NCI-H2107 treated with DMSO at 0.1 percent for 48 hours (cell line): ENCODE data around the gene THSD4.

Experiments used
- DNase-seq: peaks from one replicate; lab custom pipeline; 2025; ENCODE audit not compliant: unreplicated experiment; lab: John Stamatoyannopoulos, UW

THSD4 gene

DNA sequence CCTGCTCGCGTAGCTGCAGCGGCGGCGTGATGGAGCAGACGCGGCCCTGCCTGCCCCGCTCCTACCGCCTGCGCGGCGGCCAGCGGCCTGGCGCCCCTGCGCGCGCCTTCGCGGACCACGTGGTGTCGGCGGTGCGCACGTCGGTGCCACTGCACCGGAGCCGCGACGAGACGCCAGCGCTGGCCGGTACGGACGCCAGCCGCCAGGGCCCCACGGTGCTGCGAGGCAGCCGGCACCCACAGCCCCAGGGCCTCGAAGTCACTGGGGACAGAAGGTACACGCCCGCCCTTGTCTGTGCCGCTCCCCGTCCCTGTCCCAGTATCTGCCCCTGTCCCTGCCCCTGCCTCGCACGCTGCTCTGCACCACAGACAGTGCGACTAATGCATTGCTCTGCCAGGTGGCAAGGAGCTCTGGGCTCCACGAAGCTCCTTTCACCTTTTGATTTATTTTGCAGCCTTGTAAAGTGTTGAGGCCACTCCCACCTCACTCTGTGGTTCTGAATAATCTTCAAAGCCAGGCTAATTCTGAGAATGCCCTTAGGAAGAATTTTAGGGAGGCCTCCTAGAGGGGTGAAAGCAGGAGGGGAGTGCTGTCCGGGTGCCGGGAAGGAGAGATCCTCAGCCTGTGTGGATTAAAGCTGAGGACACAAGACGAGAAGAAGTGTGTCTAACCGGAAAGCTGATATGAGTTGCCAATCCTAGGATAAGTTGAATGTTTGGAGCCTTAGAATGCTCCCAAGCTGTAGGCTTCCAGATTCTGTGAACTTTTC is 100.0 kb downstream of the THSD4 start:
- no peak for DNase-seq

DNA sequence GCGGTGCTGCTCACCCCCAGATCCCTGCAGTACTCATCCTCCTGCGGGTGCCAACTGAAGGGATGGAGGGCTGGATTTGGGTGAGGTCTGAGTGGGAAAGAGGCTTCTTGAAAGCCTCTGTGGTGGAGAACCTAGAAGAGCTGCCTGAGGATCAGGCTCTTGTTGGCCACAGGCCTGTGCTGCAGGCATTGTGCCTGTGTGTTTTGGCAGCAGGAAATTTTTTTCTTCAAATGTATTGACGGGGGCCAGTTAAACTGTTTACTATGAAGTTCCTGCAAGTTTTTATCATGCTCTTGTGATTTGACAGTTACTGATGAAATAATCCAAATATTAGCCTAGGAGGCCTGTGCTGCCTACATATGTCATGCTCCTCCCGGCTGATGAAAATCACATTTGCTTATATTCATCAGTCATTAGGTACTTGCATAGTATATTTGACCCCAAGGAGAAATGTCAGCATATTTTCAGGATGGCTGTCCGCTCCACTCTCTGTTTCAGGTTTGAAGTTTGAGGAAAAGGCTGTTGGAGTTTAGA is 103.1 kb downstream of the THSD4 start:
- no peak for DNase-seq

DNA sequence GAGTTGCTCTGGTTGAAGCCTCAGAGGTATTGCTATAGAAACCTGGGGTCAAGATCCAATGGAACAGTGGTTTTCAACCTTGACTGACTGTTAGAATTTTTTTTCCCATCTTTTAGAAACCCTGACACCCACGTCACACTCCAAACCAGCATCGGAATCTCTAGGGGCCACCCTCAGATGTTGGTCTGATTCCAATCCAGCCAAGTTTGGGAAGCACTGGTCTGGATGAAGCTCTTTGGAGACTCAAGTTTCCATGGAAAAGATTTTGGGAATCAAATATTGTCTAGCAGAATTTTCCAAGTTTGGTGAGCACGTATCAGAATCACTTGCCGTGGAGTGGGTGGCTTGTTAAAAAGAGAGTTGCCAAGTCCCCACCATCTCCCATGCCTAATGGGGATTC is 103.8 kb downstream of the THSD4 start:
- DNase-seq, result no peak

DNA sequence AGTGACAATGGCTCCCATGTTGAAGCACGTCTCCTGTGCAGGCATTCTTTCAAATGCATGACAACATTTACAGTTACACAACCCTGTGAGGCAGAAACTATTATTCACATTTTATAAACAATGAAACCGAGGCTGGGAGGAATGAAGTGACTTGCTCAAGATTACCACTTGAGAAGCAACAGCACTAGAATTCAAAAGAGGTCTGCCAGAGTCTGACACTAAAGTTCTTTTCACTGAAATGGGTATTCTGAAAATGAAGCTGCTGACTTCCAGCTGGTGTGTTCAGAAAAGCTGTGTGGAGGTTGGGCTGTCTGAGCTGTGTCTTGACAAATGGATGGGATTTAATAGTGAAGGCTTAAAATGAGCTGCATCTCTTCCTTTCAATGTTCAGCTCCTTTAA is 104.4 kb downstream of the THSD4 start:
- no peak for DNase-seq

DNA sequence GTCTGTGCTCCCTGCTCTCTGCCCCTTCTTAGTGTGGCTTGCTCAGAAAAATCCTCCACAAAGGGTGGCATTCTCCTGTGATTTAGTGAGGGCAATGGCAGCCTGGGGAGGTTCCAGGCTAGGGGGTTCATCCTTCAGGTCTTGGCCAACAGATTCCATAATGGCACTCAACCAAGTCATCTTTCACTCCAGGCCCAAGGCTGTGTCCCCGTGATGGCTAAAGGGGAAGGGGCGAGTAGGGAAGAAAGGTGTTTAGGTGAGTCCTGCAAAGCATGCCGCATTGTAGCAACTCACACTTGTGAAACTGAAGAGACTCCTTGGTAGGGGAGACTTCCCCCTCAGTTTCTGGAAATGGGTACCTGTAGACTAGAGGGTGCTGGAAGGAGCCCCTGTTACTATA is 105.6 kb downstream of the THSD4 start:
- DNase-seq, result no peak

DNA sequence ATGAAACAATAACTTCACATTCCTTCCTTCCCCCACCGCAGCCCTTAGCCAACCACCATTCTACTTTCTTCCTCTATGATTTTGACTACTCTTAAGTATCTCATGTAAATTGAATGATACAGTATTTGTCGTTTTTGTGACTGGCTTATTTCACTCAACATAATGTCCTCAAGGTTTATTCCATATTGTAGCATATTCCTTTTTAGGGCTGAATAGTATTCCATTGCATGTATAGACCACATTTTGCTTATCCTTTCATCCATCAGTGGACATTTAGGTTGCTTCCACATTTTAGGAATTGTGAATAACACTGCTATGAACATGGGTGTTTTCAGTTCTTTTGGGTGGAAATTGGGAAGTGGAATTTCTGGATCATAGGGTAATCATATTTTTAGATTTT is 106.1 kb downstream of the THSD4 start:
- DNase-seq, result no peak

DNA sequence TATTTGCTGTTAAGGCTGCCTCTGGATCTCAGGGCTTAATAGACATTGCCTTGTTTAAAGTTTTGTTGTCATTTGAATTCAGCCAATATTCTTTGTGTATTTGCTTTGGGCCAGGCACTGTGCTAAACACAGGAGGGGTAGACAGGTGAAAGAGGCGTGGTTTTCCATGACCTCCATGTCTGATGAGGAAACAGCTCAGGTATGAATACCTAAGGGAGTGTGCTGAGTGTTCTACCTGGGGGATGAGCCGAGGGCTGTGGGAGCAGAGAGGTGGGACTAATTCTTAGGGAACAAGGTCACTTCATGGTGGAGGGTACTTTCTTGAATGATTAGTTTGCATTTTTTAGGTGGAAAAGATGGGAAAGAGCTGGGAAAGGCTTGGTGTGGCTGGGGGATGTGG is 108.2 kb downstream of the THSD4 start:
- no peak for DNase-seq

DNA sequence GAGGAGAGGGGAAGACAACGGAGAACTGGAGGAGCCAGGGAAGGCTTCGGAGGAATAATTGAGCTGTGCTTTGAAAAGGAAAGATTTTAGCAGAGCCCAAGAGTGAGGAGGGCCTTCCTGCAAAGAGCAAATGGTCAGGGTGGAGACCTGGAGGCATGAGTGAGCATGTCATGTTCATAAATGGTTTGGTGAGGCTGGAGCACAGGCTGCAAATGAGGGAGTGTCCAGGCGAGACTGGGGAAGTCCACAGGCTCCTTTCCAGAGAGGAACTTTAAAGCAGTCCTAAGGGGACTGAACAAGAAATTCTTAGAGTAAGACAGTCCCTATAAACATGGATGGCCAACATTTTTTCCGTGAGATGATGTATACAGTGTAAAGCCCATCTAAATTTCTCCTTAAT is 108.8 kb downstream of the THSD4 start:
- DNase-seq, result no peak

DNA sequence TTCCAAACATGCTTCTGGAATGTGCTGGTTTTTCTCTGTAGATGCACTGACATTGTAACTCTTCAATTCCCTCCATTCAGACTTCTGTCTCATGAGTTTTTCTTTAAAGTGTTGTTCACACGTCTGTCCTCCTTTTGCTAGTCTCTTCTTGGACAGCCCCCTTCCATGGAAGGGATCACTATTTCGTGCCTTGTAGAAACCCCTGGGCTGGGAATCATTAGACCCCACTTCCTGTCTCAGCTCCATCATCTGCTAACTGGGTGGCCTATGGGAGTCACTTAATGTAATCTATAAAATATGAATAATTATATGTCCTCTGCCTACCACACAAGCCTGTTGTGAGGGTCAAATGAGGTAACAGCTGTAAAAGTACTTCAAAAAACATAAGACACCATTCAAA is 110.6 kb downstream of the THSD4 start:
- no peak for DNase-seq

DNA sequence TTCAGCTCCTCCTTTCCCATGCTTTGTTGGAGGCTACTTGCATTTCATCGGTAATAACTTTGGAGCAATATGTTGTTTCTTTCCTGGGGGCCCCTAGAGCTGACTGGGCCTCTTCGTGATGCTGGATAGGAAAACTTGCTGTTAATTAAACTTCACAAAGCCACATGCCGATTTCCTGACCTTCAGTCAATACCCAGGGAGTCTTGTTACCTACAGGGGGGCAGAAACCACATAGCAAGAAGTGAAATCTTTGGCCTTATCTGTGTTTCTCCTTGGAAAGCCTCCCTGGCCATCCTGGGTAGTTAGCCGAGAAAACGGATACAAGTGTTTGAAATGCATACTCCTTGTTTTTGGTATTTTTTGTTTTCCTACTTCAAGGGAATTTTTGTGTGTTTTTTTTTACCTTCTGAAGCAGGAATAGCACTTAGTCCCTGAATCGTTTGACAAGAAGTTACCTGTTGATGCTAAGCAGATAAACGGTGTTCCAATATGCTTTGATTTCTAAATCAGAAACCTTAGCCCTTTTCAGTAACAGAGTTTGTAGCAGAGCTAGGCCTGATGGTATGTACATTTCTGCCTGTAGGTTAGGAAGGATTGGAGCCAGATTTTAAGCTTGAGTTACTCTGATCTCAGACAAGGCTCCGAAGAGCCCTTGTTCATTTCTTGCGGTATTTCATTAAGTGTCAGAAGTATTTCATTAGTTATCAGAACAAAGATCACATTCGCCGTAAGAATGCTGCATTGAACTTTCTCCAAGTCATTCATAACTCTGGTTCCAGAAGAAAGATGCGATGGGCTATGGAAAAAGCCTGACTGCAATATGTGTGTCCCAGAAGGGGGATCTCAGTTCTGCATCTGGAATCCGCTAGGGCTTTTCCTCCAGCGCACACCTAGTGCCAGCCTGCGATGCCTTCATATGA is 111.5 kb downstream of the THSD4 start:
- no peak for DNase-seq

DNA sequence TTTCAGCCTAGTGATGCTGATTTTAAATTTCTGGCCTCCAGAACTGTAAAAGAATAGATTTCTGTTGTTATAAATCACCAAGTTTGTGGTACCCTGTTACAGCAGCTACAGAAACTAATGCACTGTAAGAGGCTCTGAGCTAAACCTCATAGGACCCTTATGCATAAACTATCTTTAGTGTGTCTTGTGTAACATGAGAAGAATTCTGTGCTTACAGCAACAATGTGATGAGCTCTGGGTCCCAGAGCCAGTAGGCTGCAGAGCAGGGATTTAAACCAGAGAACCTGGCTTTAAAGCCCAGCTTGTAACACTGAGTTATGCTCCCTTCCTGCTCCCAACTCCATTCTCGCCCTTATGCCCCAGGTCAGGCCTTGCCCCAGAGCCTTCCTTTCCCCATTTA is 113.1 kb downstream of the THSD4 start:
- DNase-seq, result no peak

DNA sequence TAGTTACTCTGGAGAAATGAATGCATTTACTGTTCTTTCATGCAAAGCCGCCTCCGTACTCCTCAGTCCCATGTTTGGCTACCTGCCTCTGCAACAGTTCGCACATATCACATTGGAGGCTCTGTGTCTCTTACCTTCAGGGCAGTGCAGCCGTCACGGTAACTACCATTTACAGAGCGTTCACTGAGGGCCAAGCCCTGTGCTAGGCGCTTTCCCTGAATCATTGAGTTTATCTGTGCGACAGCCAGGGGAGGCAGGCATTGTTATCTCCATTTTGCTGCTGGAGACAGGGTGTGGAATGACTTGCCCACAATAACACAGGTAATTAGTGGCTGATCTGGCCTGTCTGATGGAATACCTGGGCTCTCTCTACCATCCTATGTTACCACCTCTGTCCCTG is 115.0 kb downstream of the THSD4 start:
- no peak for DNase-seq

DNA sequence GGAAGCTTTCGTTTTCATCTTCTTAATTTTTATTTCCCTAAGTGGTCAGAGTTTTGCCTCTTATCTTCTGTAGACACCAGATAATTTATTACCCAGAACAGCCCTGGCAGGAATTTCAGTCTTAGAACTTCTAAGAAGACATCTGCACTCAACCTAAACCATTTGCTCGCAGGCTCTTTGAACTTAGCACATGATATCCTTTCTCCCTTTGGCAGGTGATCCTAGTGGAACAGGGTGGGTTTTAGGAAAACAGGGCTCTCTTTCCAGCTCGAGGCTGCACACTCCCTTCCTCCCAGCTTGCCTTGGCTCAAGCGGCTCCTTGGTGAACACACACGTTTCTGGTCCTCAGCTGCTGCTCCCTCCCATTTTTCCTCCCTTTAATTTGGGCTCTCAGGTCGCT is 116.5 kb downstream of the THSD4 start:
- DNase-seq, result no peak

DNA sequence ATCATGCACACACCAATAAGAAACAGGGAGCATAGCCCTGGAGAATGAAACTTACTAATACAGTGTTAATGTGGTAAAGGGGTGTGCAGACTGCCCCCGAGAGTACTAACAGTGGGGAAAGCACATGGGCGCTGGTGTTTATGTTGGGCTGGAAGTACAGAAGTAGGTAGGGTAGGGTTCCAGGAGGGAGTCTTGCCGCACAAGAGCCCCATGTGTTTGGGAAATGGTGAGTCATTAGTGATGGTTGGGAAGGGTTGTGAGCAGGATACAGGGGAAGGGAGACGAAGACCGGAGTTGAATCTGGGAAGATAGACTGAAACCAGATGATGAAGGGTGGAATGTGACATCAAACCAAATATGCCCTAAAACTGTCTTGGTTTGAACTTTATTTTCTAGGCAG is 117.1 kb downstream of the THSD4 start:
- no peak for DNase-seq

DNA sequence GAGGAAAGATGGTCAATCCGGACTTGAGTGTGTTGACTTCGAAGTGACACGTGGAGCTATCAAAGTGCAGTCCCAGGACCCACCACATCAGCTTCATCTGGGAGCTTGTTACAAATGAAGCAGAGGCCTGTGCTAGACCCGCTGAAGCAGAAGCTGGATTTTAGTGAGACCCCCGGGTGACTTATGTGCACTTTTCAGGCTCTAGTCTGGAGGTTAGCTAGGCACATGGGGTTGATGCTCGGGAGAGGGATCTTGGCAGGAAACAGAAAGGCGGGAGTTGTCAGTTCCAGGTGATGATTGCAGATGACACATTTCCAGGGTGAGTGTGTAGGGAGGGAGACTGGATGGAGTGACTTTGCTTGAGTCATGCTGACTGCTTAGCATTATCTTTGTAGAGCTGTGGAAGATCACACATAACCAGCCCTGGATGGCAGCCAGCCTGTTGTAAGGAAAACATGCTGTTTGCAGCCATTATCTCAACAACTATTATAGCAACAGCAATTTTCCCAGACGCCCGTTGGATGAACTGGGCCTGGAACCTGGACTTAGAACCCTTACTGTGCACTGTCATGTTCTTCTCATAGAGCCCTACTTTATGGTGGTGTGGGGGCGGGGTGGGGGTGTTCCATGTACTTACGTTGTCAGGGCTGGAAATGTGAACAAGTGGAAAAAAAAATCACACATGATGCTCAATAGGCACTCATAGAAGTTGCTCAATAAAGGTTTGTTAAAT is 122.4 kb downstream of the THSD4 start:
- DNase-seq, result no peak

DNA sequence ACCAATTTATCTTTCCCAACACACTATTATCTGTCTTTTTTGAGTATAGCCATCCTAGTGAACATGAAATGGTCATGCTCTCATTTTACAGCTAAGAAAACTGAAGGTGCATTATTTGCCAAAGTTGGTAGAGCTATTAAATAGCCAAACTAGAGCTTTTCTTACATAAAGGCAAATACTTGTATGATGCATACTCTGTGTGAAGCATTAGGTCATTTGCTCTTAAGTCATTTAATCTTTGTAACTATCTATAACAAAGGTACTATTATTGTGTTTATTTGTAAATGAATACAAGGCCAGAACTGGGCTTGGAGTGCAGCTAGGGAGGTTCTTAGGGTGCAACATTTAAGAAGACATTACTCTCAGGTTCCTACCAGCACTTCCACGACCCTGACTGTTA is 123.7 kb downstream of the THSD4 start:
- no peak for DNase-seq

DNA sequence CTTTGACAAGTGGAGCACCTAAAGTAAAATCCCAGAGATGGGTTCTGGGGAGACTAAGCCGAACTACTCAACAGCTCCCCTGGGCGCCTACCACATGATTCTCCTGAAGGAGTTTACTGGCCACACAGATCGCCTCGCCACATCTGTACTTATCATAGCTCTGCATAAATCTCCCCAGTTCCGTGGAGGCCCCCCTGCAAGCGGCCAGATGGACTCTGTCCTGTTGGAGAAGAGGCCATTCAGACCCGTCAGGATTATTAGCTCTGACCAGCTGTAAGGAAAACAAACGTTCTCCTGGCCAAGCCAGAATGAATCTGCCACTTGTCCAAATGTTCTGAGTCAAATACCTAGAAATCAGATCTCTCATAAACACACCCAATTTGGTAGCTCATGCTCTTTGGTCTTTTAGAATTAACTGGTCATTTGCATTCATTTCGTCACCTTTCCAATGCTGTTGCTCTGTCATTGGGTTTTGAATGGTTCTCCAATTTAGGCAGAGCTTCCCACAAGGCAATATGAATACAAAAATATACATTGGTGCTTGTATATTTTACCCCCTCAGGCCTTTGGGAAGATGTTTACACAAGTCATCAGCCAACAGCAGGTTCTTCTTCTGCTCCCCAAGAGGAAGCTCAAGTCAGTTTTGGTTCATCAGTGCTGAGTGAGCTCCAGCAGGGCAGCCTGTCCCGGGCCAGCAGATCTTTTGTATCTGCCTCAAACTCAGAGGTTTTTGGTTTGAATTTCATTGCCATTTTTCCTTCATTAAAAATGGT is 124.5 kb downstream of the THSD4 start:
- no peak for DNase-seq

DNA sequence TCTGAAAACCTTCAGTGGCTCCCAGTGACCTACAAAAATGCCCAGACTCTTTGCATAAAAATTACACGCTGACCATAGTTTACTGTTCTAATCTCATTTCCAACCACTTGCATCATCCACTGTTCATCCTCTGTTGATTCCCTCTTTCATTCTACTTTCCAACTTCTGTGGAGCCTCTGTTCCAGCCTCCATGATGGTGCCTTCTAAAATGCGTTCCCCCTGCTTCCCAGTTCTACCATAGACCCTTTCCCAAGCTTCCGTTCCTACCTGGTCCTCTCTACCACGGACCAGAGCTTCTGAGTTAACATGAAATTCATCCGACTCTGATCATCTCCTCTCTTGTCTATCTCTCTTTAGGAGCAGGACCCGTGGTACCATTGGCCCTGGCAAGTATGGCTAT is 127.0 kb downstream of the THSD4 start:
- DNase-seq, result no peak

DNA sequence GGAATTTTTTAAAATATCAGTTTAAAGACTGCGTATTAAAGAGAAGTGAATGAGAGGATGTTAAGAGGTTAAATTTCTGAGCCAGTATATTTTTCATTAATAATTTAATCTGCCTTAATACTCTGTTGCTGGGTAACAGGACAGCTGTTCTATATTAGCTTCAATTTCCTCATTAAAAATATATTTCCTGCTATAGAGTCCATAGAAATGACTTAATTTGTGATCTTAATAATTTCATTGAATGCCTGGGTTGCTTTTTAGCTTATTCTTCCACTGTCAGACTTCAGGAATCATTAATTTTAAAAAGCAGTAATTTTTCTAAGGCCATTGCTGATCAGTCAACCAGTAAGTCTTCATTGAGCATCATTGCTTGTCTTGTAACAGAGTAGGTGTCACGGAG is 129.0 kb downstream of the THSD4 start:
- no peak for DNase-seq

DNA sequence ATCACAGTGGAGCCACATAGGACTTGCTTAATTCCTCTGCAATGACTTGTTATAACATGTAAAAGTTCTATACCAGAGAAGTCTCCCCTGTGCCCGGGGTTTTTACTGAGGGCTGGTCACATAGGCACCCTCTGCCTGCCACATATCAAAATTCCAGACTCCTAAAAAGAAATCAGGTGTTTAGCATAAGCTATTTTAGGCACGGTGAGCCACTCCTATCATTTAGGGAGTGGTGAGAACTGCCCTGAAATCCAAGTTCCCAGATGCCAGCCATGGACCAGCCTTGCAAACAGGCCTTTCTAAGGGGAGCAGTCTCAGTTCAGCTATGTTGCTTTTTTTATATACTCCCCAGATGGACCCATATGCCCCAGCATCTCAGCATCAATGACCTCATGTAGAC is 130.3 kb downstream of the THSD4 start:
- DNase-seq, result no peak

DNA sequence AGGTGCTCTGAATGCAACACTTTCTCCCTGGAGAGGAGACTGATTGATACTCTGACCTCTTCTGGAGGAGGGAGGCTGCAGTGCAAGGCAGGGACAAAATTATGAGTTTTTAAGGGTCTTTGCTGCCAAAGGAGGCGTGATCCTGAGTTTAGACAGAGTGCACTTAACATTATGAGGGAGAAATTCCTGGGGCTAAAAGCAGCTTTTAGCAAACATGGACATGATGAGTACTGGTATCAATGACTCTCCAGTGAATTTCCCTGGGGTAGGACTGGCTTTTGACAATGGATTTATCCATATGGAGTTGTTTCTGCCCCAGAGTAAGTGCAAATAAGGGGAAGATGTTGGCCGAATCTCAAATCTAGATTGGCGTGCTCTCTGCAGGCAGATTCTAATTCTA is 133.1 kb downstream of the THSD4 start:
- DNase-seq, result no peak
